Thymus (tissue), 11 donors: ENCODE measurements around the gene LPIN2. TPM values are rescaled to one million over a fixed set of nuclear protein-coding genes. Genes with fewer than 3 reads are reported as not detected.
"Not testable (repeated sequence)": the region's sequence is repeated elsewhere in the genome, so short reads cannot be mapped to it uniquely, and the experiment has no call there.

ENCODE experiments used
- DNase-seq, 9 donors: peaks; one replicate each; pipeline ENCODE4 v3.0.0-alpha.2; 2013; ENCODE audit warnings: low spot score in 9 of 9, low read depth in 6 of 9, missing footprints in 1 of 9
- H3K27ac ChIP-seq, 2 donors: one replicate each; pipeline ENCODE4 v1.5.1; 2013; ENCODE audit warnings: control low read depth in 1 of 2, low read depth in 1 of 2, low read length in 1 of 2, mild to moderate bottlenecking in 1 of 2, moderate library complexity in 1 of 2
- H3K27me3 ChIP-seq, 2 donors: one replicate each; pipeline ENCODE4 v1.5.1; 2013; ENCODE audit warnings: low read length in 1 of 2; ENCODE audit not compliant: control insufficient read depth in 2 of 2, insufficient read depth in 1 of 2
- H3K36me3 ChIP-seq, 2 donors: one replicate each; pipeline ENCODE4 v1.5.1; 2013; ENCODE audit warnings: low read length in 1 of 2, mild to moderate bottlenecking in 1 of 2, moderate library complexity in 1 of 2; ENCODE audit not compliant: control insufficient read depth in 2 of 2, insufficient read depth in 2 of 2
- H3K4me1 ChIP-seq, 2 donors: one replicate each; pipeline ENCODE4 v1.5.1; 2013; ENCODE audit warnings: low read length in 2 of 2; ENCODE audit not compliant: control insufficient read depth in 2 of 2, insufficient read depth in 2 of 2
- H3K4me3 ChIP-seq, 2 donors: one replicate each; pipeline ENCODE4 v1.5.1; 2013; ENCODE audit warnings: low read length in 2 of 2, control low read depth in 1 of 2, mild to moderate bottlenecking in 1 of 2
- H3K9me3 ChIP-seq, 2 donors: one replicate each; pipeline ENCODE4 v1.5.1; 2013; ENCODE audit warnings: low read length in 1 of 2, mild to moderate bottlenecking in 1 of 2; ENCODE audit not compliant: control insufficient read depth in 2 of 2, insufficient read depth in 1 of 2
- WGBS: extraction: QIAGEN DNeasy Blood & Tissue Kit; methylation state at CpG from one replicate; pipeline ENCODE4 v1.1.7; 2013; 5-methylcytosine and 5-hydroxymethylcytosine counted together
- polyA plus RNA-seq: library from polyadenylated mRNA; stranded (reverse); fragments of 200-250 nt; gene quantifications from one replicate; pipeline ENCODE4 v1.2.3, GENCODE V29; 2013
- total RNA-seq: library from RNA; stranded (reverse); fragments of 120-200 nt; gene quantifications from one replicate; pipeline ENCODE4 v1.2.4, GENCODE V29; 2013
- donor health status: healthy.

Gene LPIN2
- total and polyA plus RNA-seq, 2 donors = 11.1 to 25.5 TPM

- H3K27me3 ChIP-seq = no peaks in the 10 kb centered on the region
- WGBS = 98% methylated on average over 4 of the region's 4 CpGs
- H3K27ac ChIP-seq = no peak overlapping the region
- no peak for DNase-seq
- peaks cover 4 to 8% of the 10 kb centered on the region in 2 donors for H3K4me1 ChIP-seq
- no peaks in the 10 kb centered on the region for H3K36me3 ChIP-seq
- H3K4me3 ChIP-seq = no peak overlapping the region
- no peaks in the 10 kb centered on the region for H3K9me3 ChIP-seq
Observed at GRCh38 chr18:3055816-3056215, 42.9 kb upstream of the LPIN2 start.

- no peaks in the 10 kb centered on the region for H3K27me3 ChIP-seq
- H3K4me3 ChIP-seq = no peak overlapping the region
- H3K9me3 ChIP-seq = no peaks in the 10 kb centered on the region
- no peak for DNase-seq
- 95% methylated on average over 4 of the region's 4 CpGs for WGBS
- H3K27ac ChIP-seq = no peak overlapping the region
- H3K4me1 ChIP-seq = peaks cover 4% of the 10 kb centered on the region in 2 donors
- H3K36me3 ChIP-seq = no peaks in the 10 kb centered on the region
Observed at GRCh38 chr18:3055186-3055728, 42.3 kb upstream of the LPIN2 start.

- Histone ChIP-seq H3K4me3 (no peak overlapping the region), H3K27ac (no peak overlapping the region), H3K27me3 (no peaks in the 10 kb centered on the region), H3K4me1 (no peaks in the 10 kb centered on the region), H3K9me3 (no peaks in the 10 kb centered on the region), H3K36me3 (no peaks in the 10 kb centered on the region)
- WGBS = 97% methylated on average over 3 of the region's 3 CpGs
- no peak for DNase-seq
Observed at GRCh38 chr18:3054780-3055179, 41.8 kb upstream of the LPIN2 start.

GRCh38 chr18:3054214-3054613 lies 41.3 kb upstream of the LPIN2 start:
- Histone ChIP-seq H3K27me3 (no peaks in the 10 kb centered on the region), H3K4me3 (no peak overlapping the region), H3K4me1 (no peaks in the 10 kb centered on the region), H3K27ac (no peak overlapping the region), H3K9me3 (no peaks in the 10 kb centered on the region), H3K36me3 (no peaks in the 10 kb centered on the region)
- no peak for DNase-seq
- WGBS = 98% methylated on average over 6 of the region's 6 CpGs

- H3K36me3 ChIP-seq = no peaks in the 10 kb centered on the region
- H3K27ac ChIP-seq = no peak overlapping the region
- no peaks in the 10 kb centered on the region for H3K4me1 ChIP-seq
- no peak for DNase-seq
- H3K9me3 ChIP-seq = no peaks in the 10 kb centered on the region
- 97% methylated on average over 4 of the region's 4 CpGs for WGBS
- H3K27me3 ChIP-seq = no peaks in the 10 kb centered on the region
- no peak overlapping the region for H3K4me3 ChIP-seq
Observed at GRCh38 chr18:3053081-3053480, 40.1 kb upstream of the LPIN2 start.

- DNase-seq = no peak
- no peak overlapping the region for H3K27ac ChIP-seq
- 94% methylated on average over 2 of the region's 2 CpGs for WGBS
Observed at GRCh38 chr18:3052411-3052758, 39.4 kb upstream of the LPIN2 start.

GRCh38 chr18:3051718-3052410 lies 38.9 kb upstream of the LPIN2 start:
- H3K4me1 ChIP-seq = no peaks in the 10 kb centered on the region
- H3K9me3 ChIP-seq = no peaks in the 10 kb centered on the region
- no peak overlapping the region for H3K27ac ChIP-seq
- H3K4me3 ChIP-seq = no peak overlapping the region
- no peaks in the 10 kb centered on the region for H3K36me3 ChIP-seq
- WGBS = 90% methylated on average over 8 of the region's 8 CpGs
- H3K27me3 ChIP-seq = no peaks in the 10 kb centered on the region
- no peak for DNase-seq

More at GRCh38 chr18:3052411-3052758, 39.4 kb upstream of the LPIN2 start:
- no peaks in the 10 kb centered on the region for H3K36me3 ChIP-seq
- no peak overlapping the region for H3K4me3 ChIP-seq
- H3K4me1 ChIP-seq = no peaks in the 10 kb centered on the region
- no peaks in the 10 kb centered on the region for H3K9me3 ChIP-seq
- no peaks in the 10 kb centered on the region for H3K27me3 ChIP-seq

GRCh38 chr18:3049897-3050454 lies 37.0 kb upstream of the LPIN2 start:
- not testable (repeated sequence) for H3K4me1 ChIP-seq, H3K27me3 ChIP-seq, DNase-seq, H3K27ac ChIP-seq, H3K9me3 ChIP-seq, H3K36me3 ChIP-seq, H3K4me3 ChIP-seq
- WGBS = 95% methylated on average over 4 of the region's 8 CpGs

GRCh38 chr18:3048820-3049349 lies 35.9 kb upstream of the LPIN2 start:
- no peak for DNase-seq
- 98% methylated on average over 3 of the region's 3 CpGs for WGBS
- no peak overlapping the region for H3K4me3 ChIP-seq
- H3K4me1 ChIP-seq = no peaks in the 10 kb centered on the region
- H3K36me3 ChIP-seq = no peaks in the 10 kb centered on the region
- H3K9me3 ChIP-seq = no peaks in the 10 kb centered on the region
- no peak overlapping the region for H3K27ac ChIP-seq
- H3K27me3 ChIP-seq = no peaks in the 10 kb centered on the region
